Left lobe of liver (tissue), 2 donors: ENCODE results near the gene GRIK2. TPM values are rescaled to one million over a fixed set of nuclear protein-coding genes. Genes with fewer than 3 reads are reported as not detected.

ENCODE experiments used
- ATAC-seq: fragments of 200-7000 bp; cut with Tn5 transposase; one replicate; pipeline ENCODE4 v1.9.1; 2020; ENCODE audit warnings: mild to moderate bottlenecking, moderate library complexity
- DNase-seq: peaks from one replicate; pipeline ENCODE4 v3.0.0-alpha.2; 2020; ENCODE audit warnings: low spot score
- total RNA-seq: library from RNA; stranded (reverse); gene quantifications from one replicate; pipeline ENCODE4 v1.2.1, GENCODE V29; 2021
- donor health status: DM: no; HTN: no; CAD: no; lungs with moderate emphysema.
- donor health status: DM: no; HTN: yes; CAD: no.

Gene GRIK2
- total RNA-seq, 1 donor from 2014 or later: 0.10 TPM

DNA sequence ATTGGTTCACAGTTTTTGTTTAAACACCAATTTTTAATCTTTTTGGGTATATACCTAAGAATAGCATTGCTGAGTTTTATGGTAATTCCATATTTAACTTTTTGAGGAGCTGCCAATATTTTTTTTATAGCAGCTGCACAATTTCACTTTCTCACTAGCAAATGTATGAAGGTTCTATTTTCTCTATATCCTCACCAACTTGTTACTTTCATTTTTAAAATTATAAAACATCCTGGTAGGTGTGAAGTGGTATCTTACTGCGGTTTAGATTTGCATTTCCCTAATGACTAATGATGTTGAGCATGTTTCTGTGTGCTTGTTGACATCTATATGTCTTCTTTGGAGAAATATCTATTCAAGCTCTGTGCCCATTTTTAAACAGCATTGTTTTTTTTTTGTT, 452.1 kb downstream of the GRIK2 start:
- no peak for DNase-seq
- ATAC-seq: no peak

DNA sequence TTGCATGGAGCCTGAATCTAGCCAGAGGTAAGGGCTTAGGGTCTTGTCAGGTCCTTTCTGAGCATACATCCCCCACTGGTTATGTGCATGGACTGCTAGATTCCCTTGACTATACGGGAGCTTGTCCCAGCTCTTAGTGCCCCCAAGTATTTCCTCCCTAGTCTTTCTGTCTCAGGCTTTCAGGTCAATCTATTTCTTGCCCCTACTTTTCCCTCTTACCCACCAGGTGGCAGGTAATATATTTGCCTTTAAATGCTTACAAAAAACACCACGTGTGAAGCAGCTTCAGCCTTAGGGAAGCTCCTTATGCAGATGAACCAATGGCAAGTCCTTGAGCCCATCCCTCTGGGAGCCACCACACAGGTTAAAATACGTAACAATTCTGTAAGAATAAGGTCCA, 454.2 kb downstream of the GRIK2 start:
- no peak for DNase-seq
- no peak for ATAC-seq

DNA sequence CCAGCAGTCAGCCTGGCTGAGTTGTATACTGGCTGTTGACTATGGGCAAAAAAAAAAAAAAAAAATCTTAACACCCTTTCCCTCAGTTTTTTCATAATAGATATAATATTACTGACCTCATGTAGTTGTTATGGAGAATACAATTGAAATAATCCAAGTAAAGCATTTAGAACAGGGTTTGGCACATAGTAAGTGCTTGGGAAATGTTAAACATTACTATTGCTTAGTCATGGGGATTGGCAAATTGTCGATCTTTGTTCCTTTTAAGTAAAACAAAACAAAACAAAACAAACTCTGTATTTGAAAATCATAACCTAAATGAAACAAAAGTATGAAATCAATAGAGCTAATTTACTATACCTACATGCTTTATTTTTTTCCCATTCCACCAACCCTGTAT, 458.4 kb downstream of the GRIK2 start:
- DNase-seq (no peak), ATAC-seq (no peak)

DNA sequence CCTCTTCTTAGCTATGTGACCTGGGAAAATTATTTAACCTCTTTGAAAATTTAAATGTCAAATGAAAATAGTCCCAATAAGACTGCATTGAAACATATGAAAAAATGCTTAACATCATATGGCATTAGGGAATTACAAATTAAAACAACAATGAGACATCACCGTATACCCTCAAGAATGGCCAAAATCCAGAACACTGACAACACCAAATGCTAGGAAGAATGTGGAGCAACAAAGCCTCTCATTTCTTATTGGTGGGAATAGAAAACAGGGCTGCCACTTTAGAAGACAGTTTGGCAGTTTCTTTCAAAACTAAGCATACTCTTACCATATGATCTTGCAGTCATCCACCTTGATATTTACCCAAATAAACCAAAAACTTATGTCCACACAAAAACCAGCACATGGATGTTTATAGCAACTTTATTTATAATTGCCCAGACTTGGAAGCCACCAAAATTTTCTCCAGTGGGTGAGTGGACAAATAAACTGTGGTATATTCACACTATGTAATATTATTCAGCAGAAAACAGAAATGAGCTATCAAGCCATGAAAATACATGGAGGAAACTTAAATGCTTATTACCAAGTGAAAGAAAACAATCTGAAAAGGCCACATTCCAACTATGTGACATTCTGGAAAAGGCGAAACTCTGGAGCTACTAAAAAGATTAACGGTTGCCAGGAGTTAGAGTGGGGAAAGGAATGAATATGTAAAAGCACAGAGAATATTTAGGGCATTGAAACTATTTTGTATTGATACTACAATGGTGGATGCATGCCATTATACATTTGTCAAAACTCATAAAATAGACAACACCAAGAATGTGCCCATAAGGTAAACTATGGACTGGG, 459.9 kb downstream of the GRIK2 start:
- no peak for ATAC-seq
- DNase-seq: no peak

DNA sequence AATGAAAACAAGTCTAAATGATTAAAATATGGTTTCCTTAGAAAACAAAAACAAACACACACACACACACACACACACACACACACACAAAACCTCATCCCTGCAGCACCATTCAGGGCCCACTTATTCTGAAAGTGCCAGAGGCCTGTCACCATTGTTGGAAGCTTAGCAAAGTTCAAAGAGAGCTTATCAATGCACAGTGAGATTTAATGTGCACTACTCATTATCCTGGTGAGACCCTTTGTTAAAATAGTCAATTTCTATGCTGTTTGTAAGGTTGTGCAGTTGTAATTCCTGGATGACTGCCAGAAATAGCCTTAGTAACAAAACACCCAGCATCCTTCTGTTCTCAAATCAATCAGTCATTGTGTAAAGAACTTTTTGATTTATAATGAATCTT, 482.9 kb downstream of the GRIK2 start:
- ATAC-seq (no peak), DNase-seq (no peak)

DNA sequence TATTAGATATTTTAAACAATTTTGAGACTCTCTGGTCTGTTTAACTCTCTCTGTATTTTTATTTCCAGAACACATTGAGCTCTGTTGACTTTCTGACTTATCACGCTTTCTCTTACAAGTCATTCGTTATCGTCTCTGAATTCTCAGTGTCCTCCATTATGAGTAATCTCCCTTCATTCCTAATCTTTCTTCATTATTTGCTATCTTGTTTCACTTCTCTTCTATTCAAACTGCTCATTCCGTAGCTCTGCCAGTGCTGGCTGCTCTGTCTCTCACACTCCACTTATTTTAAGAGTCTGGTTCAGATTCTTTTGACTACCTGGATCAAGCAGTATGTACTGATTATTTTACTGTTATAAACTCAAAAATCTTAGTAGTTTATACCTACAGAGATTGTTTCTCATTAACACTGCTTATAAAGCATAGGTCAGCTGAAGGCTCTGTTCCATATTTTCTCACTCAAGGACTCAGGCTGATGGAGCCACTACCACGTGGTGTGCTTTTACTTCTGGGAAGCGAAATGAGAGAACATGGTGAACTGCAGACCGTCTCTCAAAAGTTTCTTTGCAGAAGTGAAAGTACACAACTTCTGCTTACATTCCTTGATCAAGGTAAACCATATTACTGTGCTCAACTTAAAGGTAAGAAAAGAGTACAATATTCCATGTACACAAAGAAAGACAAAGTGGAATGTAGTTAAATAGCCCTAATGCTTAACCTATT, 485.2 kb downstream of the GRIK2 start:
- DNase-seq (no peak), ATAC-seq (no peak)

DNA sequence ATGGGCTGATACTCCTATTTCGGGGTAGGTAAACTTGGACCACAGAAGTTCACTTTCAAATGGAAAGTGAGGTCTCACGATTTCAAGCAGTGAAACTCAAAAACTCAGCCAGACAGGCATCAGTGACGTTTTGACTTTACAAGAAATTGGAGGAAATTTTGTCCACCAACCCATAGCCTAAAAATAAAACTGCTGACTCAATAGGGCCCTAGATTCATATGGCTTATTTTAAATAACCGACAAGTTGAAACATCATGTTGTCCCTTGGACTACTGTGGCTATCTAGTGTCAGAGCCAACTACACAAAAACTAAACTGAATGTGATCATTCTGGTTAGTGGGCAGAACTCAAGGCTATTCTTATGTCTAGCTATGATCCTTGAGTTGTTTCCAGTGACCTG, 486.3 kb downstream of the GRIK2 start:
- ATAC-seq (no peak), DNase-seq (no peak)

DNA sequence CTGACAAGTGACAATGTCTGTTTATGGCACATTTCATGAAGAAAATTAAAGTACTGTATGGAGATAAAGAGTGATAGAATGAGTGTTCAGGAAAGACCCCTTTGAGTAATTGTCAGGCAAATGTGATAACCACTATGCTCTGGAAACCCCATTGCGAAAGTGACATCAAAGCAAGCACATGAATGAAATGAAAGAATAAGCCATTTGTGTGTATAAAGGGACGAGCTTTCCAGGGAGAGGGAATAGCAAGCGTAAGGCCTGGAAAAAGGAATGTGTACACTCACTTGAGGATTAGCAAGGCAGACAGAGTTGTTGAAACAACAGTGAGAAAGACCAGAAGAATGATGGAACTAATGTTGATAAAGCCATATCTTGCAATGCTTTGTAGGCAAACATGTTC, 490.0 kb downstream of the GRIK2 start:
- DNase-seq: no peak
- no peak for ATAC-seq

DNA sequence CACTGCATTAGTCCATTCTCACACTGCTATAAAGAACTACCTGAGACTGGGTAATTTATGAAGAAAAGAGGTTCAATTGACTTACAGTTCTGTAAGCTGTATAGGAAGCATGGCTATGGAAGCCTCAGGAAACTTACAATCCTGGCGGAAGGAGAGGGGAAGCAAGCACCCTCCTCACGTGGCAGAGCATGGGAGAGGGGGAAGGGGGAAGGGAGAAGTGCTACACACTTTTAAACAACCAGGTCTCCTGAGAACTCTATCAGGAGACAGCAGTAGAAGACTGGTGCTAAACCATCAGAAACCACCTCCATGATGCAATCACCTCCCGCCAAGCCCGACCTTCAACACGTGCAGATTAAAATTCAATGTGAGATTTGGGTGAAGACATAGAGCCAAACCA, 494.0 kb downstream of the GRIK2 start:
- ATAC-seq (no peak), DNase-seq (no peak)

DNA sequence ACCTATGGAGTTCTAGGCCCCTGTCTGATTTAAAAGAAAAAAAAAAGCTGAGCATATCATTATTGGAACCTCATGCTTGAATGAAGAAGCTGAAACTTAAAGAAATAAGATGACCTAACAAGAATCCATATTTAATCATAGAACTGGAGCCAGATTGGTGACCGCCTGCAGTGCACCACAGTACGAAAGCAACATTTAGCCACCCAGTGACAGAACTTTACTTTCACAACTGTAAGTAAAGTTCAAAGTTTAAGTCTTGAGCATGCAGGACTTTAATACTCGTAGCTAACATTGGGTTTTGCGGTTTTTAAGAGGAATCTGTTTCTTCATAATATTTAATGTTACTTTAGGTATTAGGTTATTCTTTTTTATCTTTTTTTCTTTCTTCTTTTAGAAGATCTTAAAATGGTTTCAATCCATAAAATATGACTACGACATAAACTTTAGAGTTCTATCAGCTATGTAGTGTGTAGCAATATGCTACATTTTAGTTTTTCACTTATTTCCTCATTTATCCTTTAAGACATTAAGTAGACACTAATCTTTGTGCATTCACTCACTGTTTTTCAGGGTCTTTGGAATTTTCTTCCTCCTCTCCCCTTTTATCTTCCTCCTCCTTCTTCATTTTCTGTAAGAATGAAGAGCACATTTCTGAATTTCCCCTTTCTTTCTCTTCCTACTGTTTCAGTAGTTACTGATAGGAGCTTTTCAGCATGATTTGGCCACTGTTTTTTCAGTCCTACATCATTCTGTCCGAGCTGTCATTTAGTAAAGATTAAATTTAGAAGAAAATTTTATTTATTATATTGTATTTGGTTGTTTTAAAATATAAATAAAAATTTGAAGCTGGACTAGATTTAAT, 514.1 kb downstream of the GRIK2 start:
- DNase-seq (no peak), ATAC-seq (peak; percentile 100)

DNA sequence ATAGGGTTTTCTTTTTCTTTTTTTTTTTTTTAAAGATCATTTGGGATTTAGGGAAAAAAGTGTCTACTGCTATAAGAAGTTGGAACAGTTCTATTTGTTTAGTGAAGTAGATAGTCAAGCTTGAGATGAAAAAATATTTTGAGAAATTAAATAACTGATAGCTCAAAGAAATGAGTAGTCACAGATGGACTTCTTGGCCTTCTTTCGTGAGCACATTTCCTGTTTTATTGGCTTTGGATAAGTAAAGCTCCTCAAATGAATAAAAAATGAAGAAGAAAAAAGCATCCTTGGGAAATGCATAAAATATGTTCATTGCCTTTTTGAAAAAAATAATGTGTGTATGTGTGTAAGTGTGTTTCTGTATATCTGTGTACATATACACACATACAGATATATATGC, 515.9 kb downstream of the GRIK2 start:
- no peak for DNase-seq
- no peak for ATAC-seq

DNA sequence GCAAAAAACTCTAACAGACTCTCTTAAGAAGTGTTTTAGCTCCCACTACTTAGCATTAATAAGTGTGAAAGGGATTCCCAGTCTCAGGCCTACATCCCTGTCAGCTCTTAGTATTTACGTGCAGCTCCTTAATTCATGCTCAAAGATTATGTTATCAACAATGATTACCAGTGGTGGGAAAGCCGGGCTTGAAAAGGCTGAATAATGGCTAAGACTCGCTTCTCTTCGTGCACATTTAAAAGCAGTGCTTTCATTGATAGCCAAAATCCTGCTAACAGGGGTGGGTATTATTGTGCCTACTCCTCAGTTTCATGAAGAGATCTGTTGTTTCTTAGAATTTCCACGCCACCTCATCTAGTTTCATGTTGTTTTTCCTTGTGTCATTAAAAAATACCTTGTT, 518.8 kb downstream of the GRIK2 start:
- DNase-seq (no peak), ATAC-seq (no peak)

DNA sequence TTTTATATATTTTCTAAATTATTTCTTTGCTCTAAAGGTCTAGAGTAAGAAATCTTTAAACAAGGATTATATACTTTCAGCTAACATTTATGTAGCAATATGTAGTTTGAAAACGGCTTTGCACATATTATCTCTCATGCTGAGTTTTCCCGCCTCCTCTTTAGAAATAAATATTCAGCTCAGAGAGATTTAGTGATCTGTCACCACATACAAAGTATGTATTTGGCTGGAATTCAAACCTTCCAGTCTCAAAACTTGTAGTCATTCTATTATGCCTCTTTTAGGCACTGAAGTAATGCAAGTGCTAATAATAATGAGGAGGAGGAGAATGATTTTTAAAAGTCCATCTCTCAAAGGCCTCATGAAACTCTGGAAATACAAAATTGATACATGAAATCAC, 525.0 kb downstream of the GRIK2 start:
- DNase-seq (no peak), ATAC-seq (no peak)

DNA sequence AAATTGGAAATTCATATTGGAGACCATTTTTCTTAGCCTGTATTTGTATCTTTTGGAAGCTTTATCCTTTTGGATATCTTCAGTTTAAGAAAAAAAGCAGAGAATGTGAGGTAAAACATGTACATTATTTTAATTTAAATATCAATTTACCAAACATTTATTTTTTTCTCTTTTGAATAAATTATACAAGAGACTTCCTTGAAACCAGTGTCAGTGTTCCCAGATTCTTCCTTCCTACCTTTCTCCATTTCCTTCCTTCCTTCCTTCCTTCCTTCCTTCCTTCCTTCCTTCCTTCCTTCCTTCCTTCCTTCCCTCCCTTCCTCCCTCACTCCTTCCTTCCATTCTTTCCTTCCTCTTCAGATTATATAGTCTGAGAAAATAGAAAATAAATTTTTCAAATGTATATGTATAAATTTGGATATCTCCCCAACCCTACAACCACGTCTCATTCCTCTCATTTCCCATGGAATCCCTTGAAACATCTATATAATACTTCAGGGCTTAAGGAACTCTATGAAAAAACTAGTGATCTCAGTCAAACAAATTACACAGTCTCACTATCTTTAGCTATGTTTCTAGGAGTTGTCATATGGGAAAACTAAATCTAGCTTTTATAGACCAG, 528.4 kb downstream of the GRIK2 start:
- no peak for DNase-seq
- ATAC-seq: no peak

DNA sequence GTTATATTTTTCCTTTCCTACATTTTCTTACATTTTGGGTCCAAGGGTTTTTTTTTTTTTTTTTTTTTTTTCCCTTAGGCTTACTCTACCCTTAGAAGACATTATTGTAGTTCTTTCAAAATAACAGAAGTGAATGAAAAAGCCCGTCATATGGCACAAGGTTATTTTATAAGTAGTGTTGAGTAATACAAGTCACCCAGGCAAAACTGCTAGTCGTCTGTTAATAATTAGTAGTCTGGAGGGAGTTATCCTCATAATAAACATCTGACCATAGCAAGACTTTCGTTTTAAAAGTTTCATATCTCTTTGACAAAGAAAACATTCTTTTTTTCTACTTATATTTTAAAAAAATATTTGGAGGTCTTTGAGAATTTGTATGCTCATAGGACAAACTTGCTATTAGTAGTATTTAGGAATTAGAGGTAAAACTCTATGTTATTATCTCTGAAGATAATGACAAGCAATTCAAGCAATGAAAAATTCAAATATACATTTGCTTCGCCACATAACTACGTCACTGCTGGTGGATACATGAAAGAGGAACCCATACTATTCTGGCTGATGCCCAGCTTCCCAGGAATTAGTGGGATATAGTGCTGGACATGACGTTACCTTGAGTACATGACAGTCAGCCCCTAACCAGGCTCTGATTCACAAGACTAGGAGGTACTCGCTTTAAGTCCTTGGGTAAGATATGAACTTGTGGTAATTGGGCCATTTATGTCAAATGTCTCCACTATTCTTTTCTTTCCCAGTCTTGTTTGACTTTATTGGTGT, 532.8 kb downstream of the GRIK2 start:
- DNase-seq: no peak

DNA sequence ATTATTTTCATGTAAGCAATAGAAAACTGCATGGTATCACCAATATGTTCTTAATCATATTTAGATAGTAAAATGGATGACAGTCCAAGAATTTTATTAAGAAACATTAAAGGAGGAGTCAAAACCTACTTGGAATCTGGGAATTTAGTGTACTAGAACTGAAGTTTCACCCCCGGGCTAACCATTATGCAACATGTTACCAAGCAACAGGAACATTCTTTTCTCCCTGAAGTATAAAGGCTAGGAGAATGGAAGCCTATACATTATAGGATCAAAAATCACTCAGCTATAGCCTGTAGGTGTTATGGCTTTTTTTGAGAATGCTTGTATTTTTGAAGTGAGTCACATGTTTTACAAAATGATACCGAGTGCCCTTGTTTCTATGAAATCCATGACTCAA, 538.3 kb downstream of the GRIK2 start:
- no peak for ATAC-seq
- no peak for DNase-seq

More for the DNA sequence above, 532.8 kb downstream of the GRIK2 start:
- ATAC-seq: peak; percentile 43

DNA sequence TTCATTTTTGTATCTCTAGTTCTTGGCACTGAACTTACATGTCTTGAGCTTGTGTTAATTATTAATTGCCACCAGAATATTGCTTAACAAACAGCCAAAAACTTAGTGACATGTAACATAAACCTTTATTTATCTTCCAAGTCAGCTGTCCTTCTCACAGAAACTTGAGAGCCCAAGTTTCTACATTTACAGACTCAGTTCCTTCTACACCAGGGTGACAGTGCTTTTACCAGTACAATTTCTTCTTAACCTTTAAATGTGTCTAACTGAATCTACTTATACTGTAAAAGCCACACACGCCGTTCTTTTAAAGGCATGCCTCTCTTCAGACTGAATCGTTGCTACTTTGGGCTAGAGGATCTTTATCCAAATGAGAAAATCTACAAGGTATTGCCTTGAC, 539.2 kb downstream of the GRIK2 start:
- ATAC-seq: no peak
- DNase-seq: no peak

DNA sequence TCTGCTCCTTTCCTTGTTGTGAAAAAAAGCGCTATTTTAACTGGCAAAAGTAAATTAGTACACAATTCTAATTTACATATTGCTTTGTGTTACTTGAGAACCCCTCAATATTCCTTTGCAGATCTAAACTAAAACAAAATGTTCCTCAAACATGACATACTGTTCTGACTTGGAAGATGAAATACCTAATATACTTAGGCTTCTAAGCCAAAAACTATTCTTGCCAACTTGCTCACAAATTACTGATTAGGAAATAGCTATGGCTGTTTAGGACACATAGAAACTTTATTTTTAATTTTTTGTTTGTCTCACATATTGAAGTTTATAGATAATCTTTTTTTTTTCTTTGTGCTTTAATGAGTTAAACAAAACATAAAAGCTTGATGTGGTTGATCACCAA, 542.2 kb downstream of the GRIK2 start:
- DNase-seq (no peak), ATAC-seq (no peak)

DNA sequence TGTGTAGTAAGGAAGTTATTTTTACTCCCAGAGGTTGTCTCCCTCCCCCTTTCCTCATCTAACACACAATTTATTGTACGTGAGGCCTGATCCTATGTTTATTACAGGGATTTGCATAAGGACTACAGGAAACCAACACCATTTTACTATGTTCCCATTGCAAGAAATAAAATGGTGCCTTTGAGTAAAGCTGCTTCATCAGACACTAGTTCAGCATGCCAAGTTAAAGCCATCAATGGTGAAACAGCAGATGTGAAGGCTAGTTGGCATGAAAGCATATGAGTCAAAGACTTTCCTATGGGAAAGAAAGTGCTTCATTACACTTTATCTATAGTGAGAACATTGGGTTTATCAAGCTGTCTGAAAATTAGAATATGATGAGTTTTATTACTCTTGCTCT, 543.0 kb downstream of the GRIK2 start:
- no peak for ATAC-seq

DNA sequence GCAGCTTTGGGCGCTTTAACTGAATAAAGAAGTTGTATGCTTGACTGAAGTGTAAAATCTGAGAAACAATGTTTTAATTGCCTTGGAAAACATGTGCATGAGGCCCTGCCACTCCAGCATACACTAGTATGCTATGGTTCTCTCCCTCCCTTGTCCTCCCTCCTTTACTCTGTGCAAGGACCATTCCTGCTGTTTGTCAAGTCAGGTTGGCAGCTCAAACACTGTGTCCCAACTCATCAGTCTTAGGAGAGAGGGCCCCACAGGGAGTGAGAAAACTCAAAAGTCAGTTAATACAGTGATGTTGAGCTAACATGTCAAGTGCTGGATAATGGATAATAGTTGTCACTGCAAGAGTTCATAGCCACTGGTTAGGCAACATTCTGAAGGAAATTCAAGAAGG, 543.6 kb downstream of the GRIK2 start:
- ATAC-seq (no peak), DNase-seq (no peak)

More for the DNA sequence above, 543.0 kb downstream of the GRIK2 start:
- no peak for DNase-seq
